IPS-15b (cell line): ENCODE measurements around the gene ELMOD2.

Experiments used
- H3K27me3 ChIP-seq: one replicate; pipeline ENCODE4 v1.6.1; 2013; ENCODE audit warnings: low read length; ENCODE audit not compliant: control insufficient read depth, insufficient read depth
- H3K36me3 ChIP-seq: one replicate; pipeline ENCODE4 v1.6.1; 2013; ENCODE audit warnings: low read length; ENCODE audit not compliant: control insufficient read depth, insufficient read depth
- H3K4me1 ChIP-seq: one replicate; pipeline ENCODE4 v1.6.1; 2013; ENCODE audit warnings: mild to moderate bottlenecking, low read length; ENCODE audit not compliant: control insufficient read depth, insufficient read depth
- H3K4me3 ChIP-seq: one replicate; pipeline ENCODE4 v1.5.1; 2013; ENCODE audit warnings: low read depth, low read length
- H3K9ac ChIP-seq: one replicate; pipeline ENCODE4 v1.6.1; 2013; ENCODE audit warnings: low read depth, mild to moderate bottlenecking, low read length
- H3K9me3 ChIP-seq: one replicate; pipeline ENCODE4 v1.6.1; 2013; ENCODE audit warnings: mild to moderate bottlenecking, low read length; ENCODE audit not compliant: control insufficient read depth, insufficient read depth

Gene ELMOD2

GRCh38 chr4:140533951-140534480 lies 10.0 kb downstream of the ELMOD2 start:
- no peak overlapping the region for H3K4me3 ChIP-seq
- H3K4me1 ChIP-seq: no peaks in the 10 kb centered on the region

GRCh38 chr4:140556372-140557085 lies 32.6 kb downstream of the ELMOD2 start:
- H3K9ac ChIP-seq: no peak overlapping the region
- H3K27me3 ChIP-seq: no peaks in the 10 kb centered on the region
- H3K4me1 ChIP-seq: peaks cover 36% of the 10 kb centered on the region
- H3K9me3 ChIP-seq: no peaks in the 10 kb centered on the region
- no peak overlapping the region for H3K4me3 ChIP-seq
- no peaks in the 10 kb centered on the region for H3K36me3 ChIP-seq

More at GRCh38 chr4:140533951-140534480, 10.0 kb downstream of the ELMOD2 start:
- Histone ChIP-seq H3K36me3 (no peaks in the 10 kb centered on the region), H3K9ac (no peak overlapping the region), H3K9me3 (no peaks in the 10 kb centered on the region), H3K27me3 (no peaks in the 10 kb centered on the region)

- H3K9me3 ChIP-seq: no peaks in the 10 kb centered on the region
- no peaks in the 10 kb centered on the region for H3K27me3 ChIP-seq
- H3K4me1 ChIP-seq: peaks cover 36% of the 10 kb centered on the region
- H3K36me3 ChIP-seq: no peaks in the 10 kb centered on the region
- no peak overlapping the region for H3K9ac ChIP-seq
- no peak overlapping the region for H3K4me3 ChIP-seq
These were observed 34.0 kb downstream of the ELMOD2 start for GRCh38 chr4:140557831-140558435.

- no peaks in the 10 kb centered on the region for H3K27me3 ChIP-seq
- no peaks in the 10 kb centered on the region for H3K9me3 ChIP-seq
- no peak overlapping the region for H3K9ac ChIP-seq
- peaks cover 28% of the 10 kb centered on the region for H3K4me1 ChIP-seq
- H3K36me3 ChIP-seq: no peaks in the 10 kb centered on the region
- H3K4me3 ChIP-seq: no peak overlapping the region
These were observed 35.7 kb downstream of the ELMOD2 start for GRCh38 chr4:140559696-140560095.

GRCh38 chr4:140568507-140569306 lies 44.7 kb downstream of the ELMOD2 start, which contains the start of gene UCP1:
UCP1 (minus strand) TSS chr4:140568961; CDS start chr4:140568729, 232 bp downstream.
- peaks cover 5% of the 10 kb centered on the region for H3K4me1 ChIP-seq
- H3K27me3 ChIP-seq: peaks cover 70% of the 10 kb centered on the region
- no peaks in the 10 kb centered on the region for H3K9me3 ChIP-seq
- H3K4me3 ChIP-seq: peak within 1 kb of the TSS; percentile 70
- H3K9ac ChIP-seq: no peak within 1 kb of the TSS
- H3K36me3 ChIP-seq: no peaks in the 10 kb centered on the region

- Histone ChIP-seq H3K4me3 (peak overlapping the region; percentile 70), H3K9me3 (no peaks in the 10 kb centered on the region), H3K9ac (no peak overlapping the region), H3K4me1 (peaks cover 5% of the 10 kb centered on the region), H3K36me3 (no peaks in the 10 kb centered on the region), H3K27me3 (peaks cover 70% of the 10 kb centered on the region)
These were observed 45.3 kb downstream of the ELMOD2 start for GRCh38 chr4:140569307-140569638.

- no peaks in the 10 kb centered on the region for H3K9me3 ChIP-seq
- H3K4me1 ChIP-seq: peaks cover 5% of the 10 kb centered on the region
- no peak overlapping the region for H3K9ac ChIP-seq
- no peaks in the 10 kb centered on the region for H3K36me3 ChIP-seq
- peaks cover 53% of the 10 kb centered on the region for H3K27me3 ChIP-seq
- no peak overlapping the region for H3K4me3 ChIP-seq
These were observed 47.7 kb downstream of the ELMOD2 start for GRCh38 chr4:140571620-140572019.

- Histone ChIP-seq H3K27me3 (peaks cover 14% of the 10 kb centered on the region), H3K9me3 (no peaks in the 10 kb centered on the region), H3K9ac (no peak overlapping the region), H3K4me1 (no peaks in the 10 kb centered on the region), H3K36me3 (no peaks in the 10 kb centered on the region), H3K4me3 (no peak overlapping the region)
These were observed 51.5 kb downstream of the ELMOD2 start for GRCh38 chr4:140575489-140575888.

- H3K27me3 ChIP-seq: no peaks in the 10 kb centered on the region
These were observed 55.3 kb downstream of the ELMOD2 start for GRCh38 chr4:140579278-140579677.

GRCh38 chr4:140581078-140581477 lies 57.1 kb downstream of the ELMOD2 start:
- no peaks in the 10 kb centered on the region for H3K27me3 ChIP-seq
- H3K4me1 ChIP-seq: no peaks in the 10 kb centered on the region
- H3K36me3 ChIP-seq: no peaks in the 10 kb centered on the region
- H3K4me3 ChIP-seq: no peak overlapping the region
- no peak overlapping the region for H3K9ac ChIP-seq
- H3K9me3 ChIP-seq: no peaks in the 10 kb centered on the region

More at GRCh38 chr4:140579278-140579677, 55.3 kb downstream of the ELMOD2 start:
- Histone ChIP-seq H3K9ac (no peak overlapping the region), H3K4me1 (no peaks in the 10 kb centered on the region), H3K4me3 (no peak overlapping the region), H3K9me3 (no peaks in the 10 kb centered on the region), H3K36me3 (no peaks in the 10 kb centered on the region)

- no peaks in the 10 kb centered on the region for H3K4me1 ChIP-seq
- H3K9ac ChIP-seq: no peak overlapping the region
- no peaks in the 10 kb centered on the region for H3K27me3 ChIP-seq
- H3K36me3 ChIP-seq: no peaks in the 10 kb centered on the region
- H3K4me3 ChIP-seq: no peak overlapping the region
- H3K9me3 ChIP-seq: no peaks in the 10 kb centered on the region
These were observed 60.5 kb downstream of the ELMOD2 start for GRCh38 chr4:140584439-140584838.
